ELF-1 (cell line): ENCODE results near the gene RALGDS.

Source experiments
- DNase-seq: peaks from one replicate; pipeline ENCODE4 v3.0.0-alpha.2; 2016; ENCODE audit warnings: low read depth, low spot score

Gene RALGDS

DNA sequence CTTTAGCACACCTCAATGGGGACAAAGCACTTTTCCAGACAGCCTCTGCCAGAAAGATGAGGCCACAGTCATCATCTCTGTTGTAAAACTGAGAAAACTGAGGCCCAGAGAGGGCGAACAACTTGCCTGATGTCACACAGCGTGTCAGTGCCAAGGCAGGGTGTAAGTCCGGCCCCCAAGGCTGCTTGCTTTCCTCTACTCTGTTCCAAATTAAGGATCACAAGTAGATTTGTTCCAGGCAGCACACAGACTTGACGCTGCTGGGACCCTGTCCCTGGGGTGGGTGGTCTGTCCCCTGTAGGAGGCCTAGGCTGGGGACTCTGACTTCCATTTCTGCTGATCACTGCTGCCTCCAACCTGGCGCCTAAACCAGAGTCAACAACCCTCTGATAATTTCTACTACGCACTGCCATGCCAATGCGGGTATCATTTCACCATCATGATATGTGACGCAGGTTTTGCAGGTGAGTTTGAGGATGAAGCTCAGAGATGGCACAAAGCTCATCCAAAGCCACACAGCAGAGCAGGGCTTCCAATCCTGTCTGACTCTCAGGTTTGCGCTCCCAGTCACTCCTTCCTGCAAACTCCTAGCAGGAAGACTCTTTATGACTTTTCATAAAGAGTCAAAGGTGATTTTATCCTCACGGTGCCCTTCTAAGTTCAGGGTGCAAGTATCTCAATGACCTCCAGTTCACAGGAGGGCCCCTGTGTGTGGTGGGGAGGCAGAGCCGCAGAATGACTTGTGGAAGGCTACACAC lies 13.5 kb upstream of the RALGDS start:
- no peak for DNase-seq

DNA sequence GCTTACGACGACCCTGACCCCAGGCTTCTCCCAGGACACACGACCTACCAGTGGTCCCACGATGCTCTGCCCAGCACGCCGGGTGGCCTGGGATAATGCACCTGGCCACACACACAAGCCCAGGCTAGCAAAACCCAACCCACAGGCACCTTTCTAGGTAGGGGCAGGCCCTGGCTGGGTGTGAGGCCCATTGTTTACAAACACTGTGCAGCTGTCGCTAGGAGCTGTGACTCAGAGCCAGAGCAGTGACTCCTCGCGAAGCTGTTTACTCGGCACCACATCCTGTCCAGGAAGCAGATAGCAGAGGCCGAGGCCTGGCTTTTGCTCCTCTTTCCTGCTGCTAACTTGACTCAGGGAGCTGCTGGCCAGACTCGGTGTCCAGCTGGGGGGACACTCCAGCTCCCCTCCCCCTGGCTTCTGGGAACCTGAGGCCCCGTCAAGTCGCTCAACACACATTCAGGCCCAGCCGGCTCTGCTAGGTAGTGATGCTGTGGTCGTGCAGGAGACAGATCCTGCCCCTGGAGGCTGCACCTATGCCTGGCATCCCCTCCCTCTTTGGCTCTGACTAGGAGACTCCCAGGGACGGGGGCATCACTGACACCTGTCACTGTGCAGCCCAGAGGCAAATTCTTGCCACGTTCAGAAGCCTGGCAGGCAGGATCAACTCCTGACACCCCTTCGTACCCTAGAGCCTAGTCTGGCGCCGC lies 12.8 kb upstream of the RALGDS start:
- DNase-seq = peak; percentile 91

DNA sequence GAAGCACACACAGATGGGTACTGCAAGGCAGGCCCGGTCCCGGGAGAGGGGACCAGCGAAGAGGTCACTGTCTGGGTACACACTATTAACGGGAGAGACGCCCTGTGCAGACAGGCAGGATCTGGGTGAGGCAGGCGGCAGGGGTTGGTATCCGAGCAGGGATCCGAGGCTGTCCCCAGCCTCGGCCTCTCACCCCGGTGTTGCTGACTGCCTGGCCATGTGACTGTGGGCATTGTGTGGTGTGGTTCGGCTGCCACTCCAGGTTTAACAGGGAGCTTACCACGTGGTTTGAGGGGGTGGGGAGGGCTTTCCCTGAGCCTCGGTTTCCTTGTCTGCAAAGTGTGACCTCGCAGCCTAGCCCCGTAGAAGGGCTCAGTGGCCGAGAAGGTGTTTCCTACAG lies 11.1 kb upstream of the RALGDS start:
- no peak for DNase-seq

- DNase-seq = no peak
Measured at GRCh38 chr9:133131506-133131905, 10.5 kb upstream of the RALGDS start.

DNA sequence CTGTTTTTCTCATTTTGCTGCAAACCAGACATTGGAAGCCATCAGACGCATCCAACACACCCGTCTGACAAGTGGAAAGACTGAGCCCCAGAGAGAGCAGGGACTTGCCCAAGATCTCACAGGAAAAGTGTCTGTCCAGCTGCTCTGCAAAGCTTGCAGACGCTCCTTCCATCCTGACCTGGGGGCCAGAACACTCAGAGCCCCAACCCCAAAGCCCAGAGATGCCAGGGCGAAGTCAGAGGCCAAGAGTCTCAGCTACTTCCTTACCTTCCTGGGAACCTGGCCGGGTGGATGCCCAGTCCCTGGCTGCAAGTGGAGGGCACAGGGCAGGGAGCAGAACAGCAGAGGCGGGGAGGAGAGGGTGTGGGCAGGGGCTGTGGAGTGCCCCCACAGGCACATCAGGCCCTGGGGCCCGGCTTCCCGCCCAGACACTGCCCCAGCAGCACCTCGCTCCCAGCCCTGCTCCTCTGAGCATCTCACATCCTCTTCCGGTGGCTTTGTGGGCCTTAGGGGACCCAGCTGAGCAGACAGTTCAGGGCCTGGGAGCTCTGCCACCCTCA lies 9.7 kb upstream of the RALGDS start:
- no peak for DNase-seq

GRCh38 chr9:133129001-133129795 lies 8.2 kb upstream of the RALGDS start:
- no peak for DNase-seq

GRCh38 chr9:133128152-133128551 lies 7.1 kb upstream of the RALGDS start:
- no peak for DNase-seq

- DNase-seq = no peak
Measured at GRCh38 chr9:133127340-133127981, 6.4 kb upstream of the RALGDS start.

GRCh38 chr9:133126697-133127339 lies 5.8 kb upstream of the RALGDS start:
- DNase-seq = no peak

DNA sequence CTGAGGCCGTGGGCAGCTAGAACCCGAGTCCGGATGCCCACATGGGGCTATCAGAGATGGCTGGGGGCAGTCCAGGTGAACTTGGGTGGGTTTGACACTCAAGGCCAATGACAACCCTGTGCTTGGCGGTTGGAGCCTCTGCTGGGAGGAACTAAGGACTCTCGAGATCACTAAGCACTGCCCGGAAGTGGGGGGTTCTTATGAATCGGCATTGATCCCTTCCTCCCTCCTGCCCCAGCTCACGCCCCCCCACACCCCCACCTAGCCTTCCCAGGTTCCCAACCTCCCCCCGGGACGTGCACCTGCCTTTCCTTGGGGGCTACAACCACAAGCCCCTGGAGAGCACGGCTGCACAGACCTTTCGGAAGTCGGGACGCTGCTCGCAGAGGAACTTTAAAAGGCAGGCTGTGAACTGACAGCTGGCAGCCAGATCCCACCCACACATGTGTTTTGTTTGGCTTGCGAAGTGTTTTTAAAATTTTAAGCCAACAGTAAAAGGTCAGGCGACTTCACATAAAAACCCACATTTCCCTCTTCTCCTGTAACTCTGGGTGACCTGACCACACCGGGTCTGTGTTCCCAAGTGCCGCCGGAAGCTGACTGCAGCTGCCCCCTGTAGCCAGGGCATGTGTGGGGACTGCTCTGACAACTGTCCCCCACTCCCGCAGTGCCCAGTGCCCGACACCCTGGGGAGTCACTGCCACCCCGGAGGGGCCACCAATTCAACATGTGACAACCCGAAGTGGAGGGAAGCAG lies 5.1 kb upstream of the RALGDS start:
- no peak for DNase-seq

- DNase-seq = no peak
Measured at GRCh38 chr9:133124907-133125275, 3.9 kb upstream of the RALGDS start.

DNA sequence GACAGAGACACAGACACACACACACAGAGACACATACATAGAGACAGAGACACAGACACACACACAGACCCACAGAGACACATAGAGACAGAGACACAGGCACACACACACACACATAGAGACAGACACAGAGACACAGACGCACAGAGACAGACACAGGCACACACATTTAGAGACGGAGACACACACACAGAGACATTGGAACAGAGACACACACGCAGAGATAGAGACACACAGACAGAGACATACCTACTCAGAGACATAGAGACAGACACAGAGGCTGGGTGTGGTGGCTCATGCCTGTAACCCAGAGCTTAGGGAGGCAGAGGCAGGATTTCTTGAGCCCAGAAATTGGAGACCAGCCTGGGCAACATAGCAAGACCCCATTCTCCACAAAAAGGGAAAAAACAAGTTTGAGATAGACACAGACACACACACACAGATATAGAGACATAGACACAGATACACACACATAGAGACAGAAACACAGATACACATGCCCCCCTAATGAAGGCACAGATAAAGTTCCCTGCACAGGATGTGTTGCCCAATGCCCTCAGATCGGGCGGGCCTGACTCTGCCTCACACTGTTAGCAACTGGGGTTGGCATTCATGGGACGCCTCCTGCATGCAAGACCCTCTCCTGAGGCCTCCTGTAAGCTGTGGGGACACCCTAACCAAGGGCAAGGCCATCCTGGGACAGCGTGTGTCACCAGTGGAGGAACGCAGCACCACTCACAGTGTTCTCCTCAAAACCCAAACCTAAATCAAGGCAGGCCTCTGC lies 3.3 kb upstream of the RALGDS start:
- DNase-seq = no peak

DNA sequence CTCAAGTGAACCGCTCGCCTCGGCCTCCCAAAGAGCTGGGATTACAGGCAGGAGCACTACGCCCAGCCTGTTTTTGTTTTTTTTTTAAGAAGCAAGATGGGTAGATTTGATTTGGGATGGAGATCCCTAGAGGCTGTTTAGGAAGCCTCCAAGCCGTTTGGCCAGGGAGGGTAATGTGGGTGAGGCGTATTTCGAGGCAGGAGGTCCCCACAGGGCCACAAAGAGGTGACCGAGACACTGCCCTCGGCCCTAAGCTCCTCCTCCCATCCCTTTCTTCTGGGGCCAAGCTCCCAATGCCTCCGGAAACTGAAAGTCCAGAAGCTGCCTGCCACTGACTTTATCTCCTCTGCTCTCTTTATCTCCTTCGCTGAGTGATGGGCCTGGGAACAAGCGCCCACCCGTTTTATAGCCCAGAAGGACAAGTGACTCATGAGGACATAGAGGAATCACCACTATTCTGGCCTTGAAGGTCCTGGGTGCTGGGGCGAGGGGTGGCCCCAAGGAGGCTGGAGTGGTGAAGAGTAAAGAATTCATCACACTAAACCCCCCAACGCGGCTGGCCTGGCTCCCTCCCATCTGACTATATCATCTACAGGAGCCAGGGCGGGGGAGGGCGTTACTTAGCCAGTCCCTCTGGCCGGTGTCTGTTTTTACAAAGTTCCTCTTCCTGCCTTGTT lies 2.0 kb upstream of the RALGDS start:
- peak; percentile 78 for DNase-seq

GRCh38 chr9:133122605-133122934 lies 1.5 kb upstream of the RALGDS start:
- DNase-seq = no peak

DNA sequence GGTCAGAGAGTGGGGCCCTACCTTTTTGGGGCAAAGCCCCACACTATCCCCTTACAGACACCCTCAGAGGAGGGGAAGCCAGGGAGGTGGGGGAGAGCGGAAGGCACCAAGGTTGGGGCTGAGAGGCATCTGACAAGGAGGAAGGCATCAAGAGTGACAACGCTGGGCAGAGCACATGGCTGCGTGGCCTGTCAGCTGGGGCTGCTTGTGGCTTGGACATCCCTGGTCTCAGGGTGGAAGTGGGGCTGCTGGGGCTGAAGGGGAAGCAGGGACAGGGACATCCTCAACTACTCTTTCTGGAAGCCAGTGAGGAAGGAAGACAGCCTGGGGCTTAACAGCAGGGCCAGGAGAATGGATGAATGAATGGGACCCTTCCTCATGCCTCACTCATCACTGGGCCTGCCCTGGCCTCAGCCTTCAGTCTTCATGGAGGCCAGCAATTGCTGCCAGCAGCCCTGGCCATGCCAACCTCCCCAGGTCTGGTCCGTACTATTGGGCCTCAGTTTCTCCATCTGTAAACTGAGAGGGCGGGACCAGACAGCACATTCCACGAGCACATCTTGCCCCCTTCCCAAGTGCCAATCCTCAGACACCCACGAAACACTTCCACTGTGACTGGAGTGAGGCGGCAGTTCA lies 993 bp upstream of the RALGDS start:
- no peak for DNase-seq

DNA sequence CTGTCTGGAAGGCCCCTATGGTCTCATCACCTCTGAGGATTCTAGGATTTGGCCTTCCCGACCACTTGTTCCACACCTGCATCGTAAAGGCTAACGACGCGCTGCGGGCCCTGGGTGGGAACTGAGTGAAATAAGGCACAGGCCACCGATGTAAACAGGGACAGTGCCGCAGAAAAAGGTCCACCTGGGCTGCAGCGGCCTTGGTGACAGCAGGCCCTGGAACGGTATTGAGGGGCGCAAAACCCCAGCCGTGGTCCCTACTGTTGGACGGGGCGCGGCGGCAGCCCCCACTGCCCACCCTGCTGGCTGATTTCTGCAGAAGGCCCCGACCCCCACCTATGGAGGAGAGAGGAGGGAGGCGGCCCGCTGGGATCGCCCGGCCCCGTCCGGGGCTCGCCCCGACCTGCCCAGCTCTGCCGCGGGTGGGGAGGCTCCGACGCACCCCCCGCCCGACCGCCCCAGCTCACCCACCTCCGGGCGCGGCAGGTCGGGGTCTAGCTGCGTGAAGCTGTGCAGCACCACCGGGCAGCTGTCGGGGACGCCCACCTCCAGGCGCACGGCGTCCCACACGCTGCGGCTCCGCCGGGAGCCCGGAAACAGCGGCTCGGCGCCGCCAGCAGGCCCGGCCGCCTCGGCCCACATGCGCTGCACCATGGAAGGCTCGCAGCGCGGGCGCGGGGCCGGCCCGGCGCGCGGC lies 391 bp downstream of the RALGDS start:
- DNase-seq = no peak

DNA sequence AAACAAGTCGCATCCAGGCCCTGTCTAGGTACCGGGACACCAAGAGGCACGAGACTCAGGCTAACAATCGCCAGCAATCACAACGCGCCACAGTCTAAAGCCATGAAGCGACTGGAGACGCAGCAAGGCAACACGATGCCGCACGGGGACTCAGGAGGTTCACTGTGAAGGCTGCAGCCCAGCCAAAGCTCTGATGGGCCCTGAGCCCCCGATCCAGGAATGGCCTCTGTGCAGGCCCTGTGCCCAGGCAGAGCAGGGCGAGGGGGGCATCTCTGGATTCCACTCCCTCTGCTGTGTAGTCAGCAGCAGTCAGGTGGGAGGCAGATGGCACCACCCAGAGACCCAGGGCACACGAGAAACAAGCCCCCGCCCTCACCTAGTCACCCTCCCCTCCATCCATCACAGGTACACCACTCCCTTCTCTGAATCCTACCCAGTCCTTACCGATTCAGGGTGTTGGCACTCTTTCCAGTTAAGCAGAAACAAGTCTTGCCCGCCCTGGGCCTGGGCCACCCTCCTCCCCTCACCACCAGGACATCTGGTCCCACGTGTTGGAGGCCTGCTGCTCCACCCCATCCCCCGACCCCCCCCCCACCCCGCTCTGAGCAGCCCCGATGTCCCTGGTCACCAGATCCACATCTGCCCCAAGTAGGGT lies 1.1 kb downstream of the RALGDS start:
- DNase-seq = no peak
